SW 1271 (cell line): Measurements from ENCODE around the gene SELENOF.
A peak's percentile ranks its signal among the peaks of the same experiment; 100 is the strongest.
"Not testable (repeated sequence)": the region's sequence is repeated elsewhere in the genome, so short reads cannot be mapped to it uniquely, and the experiment has no call there.

ENCODE experiments used
- DNase-seq, 2 experiments: peaks; one replicate each; lab custom pipeline; 2025; lab: John Stamatoyannopoulos, UW

SELENOF gene

DNA sequence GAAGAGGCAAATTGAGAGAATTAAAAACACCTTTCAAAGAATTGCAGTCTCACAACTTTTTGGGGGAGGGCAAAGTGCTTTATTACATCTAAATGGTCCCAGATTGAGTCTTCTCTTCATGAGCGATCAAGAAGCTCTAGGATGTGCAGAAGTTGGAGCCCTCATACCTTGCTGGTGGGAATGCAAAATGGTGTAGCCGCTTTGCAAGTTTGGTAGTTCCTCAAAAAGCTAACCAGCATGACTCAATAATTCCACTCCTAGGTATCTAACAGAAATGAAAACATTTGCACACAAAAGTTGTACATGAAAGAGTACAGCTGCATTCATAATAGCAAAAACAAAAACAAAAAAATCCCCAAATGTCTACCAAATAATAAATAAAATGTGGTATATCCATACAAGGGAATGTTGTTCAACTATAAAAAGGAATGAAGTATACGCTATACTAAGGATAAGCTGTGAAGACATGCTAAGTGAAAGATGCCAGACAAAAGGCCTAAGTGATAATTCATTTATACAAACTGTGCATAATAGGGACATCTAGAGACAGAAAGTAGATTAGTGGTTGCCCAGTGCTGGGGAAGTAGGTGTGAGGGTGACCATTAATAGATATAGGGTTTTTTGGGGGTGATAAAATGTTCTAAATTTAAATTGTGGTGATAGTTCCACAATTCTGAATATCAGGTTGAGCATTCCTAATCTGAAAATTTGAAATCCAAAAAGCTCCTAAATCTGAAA lies 55.2 kb downstream of the SELENOF start:
- DNase-seq = no peak

DNA sequence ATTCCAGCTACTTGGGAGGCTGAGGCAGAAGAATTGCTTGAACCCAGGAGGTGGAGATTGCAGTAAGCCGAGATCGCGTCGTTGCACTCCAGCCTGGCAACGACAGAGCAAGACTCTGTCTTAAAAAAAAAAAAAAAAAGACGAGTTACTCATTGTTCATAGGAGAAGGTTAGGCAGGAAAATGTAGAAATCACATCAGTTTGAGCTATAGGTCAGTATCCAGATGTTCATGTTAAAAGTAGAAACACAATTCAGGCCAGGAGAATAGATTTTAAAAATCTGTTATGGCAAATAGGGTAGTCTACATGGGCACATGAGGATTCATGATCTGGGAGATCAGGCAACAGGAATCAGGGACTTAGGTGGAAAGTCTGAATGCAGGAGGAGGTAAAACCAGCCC lies 57.7 kb downstream of the SELENOF start:
- no peak for DNase-seq

DNA sequence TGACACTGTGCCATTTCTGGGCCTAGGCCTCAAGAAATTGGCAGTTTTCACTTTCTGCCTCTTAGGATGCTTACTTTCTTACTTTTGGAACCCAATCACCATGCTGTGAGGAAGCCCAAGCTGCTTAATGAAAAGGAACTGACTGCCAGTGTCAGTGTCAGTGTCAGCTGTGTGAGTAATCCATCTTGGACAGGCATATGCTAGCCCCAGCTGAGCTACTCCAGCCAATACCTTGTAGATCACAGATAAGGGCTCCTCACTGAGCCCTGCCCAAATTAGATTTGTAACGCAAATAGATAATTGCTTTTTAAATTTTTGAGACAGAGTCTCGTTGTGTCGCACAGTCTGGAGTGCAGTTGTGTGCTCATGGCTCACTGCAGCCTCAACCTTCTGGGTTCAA lies 59.6 kb downstream of the SELENOF start:
- no peak for DNase-seq

DNA sequence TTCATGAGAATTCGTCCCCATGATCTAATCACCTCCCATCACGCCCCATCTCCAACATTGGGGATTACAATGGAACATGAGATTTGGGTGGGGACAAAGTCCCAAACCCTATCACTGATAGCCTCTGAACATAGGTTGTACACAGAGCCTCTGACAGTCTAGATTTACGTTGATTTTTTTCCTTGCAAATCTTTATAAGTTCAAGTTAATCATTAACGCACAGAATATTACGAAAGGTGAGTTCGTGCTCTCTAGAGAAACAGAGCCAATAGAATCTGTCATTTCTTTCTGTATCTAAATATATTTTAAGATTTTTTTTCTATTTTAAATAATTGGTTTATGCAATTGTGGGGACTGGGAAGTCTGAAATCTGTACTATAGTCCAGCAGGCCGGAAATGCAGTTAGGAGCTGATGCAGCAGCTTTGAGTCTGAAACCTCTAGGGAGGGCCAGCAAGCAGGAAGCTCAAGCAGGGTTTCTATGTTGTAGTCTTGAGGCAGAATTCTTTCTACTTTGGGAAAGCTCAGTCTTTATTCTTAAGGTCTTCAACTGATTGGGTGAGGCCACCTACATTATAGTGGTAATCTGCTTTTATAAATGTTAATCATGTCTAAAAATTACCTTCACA lies 61.0 kb downstream of the SELENOF start:
- no peak for DNase-seq

- no peak for DNase-seq
Measured at GRCh38 chr1:86852289-86852688, 61.6 kb downstream of the SELENOF start.

DNA sequence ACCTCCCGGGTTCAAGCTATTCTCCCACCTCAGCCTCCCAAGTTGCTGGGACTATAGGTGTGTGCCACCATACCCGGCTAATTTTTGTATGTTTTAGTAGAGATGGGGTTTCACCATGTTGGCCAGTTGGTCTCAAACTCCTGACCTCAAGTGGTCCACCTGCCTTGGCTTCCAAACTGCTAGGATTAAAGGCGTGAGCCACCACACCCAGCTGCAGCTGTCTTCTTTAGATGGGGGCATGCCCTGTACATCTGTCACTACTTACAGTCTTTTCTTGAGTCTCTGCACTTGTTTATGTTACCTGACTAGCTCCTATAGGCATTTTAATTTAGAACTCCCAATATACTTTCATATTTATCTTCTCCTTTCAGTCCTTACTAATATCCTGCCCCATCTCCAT lies 64.2 kb downstream of the SELENOF start:
- no peak for DNase-seq

DNA sequence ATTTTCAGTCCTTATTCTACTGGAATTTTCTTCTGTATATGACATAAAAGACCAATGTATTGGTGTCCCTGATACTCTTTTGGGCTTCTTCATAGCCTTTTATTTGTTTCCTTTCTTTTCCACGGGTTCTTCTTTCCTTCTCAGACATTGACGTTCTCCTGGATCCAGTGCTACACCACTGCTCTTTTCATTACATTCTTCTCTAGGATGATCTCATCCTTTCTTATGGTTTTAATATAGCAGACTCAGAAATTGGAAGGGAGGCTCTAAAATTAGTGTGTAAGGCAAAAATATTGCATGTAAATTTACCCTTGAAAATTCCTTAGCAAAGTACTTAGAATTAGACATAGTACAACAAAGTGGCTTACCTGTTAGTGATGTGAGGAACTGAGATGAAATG lies 65.3 kb downstream of the SELENOF start:
- DNase-seq = no peak

DNA sequence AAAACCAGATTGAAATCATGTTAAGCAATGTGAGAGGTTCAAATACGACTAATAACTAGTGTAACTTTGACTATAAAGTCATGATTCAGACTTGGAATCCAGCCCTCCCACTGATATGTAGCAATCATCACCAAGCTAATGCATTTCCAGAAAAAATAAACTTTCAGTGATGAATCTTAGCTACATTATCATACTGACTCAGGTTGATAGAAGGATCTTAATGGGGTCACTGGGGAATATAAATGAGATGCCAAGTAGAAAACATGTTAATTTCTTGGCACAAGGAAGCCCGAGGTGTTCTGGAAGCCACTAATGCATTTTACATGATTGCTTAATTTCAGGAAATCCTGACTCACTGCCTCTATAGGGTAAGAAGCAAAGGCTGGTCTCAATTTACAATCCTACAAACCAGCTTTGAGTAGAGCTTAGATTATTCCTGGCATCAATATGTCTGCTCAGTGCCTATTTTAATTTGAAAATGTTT lies 67.7 kb downstream of the SELENOF start:
- peak in 1 of 2 experiments; percentile 51 for DNase-seq

GRCh38 chr1:86845514-86845913 lies 68.4 kb downstream of the SELENOF start:
- DNase-seq = no peak

GRCh38 chr1:86841116-86841515 lies 72.8 kb downstream of the SELENOF start:
- no peak for DNase-seq

DNA sequence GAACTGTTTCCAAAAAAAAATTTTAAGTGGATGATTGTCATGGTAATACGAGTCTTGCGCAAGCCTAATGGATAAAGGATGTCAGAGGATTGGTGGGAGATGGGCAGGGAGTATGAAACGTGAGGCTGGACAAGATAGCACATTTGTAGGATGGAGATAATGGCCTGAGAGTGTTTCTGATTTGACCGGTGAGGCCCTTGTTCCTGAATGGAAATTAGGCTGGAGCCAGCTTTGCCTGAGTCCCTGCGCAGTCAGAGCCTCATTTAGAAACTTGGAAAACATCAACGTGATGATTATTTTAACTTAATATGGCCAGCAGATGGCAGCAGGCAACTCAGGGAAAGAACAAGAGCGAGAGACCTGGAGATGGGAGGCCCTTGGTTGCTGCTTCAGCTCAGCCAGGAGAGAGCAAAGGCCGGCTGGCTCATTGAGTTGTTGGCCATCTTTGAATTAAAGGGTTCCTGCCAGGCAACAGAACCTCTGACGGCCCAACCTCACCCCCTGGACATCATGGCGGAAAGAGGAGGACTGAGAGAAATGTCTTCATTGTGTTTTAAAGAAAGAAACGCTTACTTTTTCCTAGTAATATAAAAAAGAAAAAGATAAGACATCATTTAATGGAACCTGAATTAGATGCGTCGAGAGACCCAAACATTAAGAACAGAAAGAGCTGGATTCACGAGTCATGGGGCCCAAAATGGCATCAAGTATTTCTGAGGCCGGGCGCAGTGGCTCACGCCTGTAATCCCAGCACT lies 80.3 kb downstream of the SELENOF start:
- peak; percentile 3 to 77 for DNase-seq

- no peak for DNase-seq
Measured at GRCh38 chr1:86832433-86832832, 81.5 kb downstream of the SELENOF start.

GRCh38 chr1:86829321-86829720 lies 84.6 kb downstream of the SELENOF start:
- DNase-seq = no peak

- DNase-seq = no peak
Measured at GRCh38 chr1:86828024-86828423, 85.9 kb downstream of the SELENOF start.

DNA sequence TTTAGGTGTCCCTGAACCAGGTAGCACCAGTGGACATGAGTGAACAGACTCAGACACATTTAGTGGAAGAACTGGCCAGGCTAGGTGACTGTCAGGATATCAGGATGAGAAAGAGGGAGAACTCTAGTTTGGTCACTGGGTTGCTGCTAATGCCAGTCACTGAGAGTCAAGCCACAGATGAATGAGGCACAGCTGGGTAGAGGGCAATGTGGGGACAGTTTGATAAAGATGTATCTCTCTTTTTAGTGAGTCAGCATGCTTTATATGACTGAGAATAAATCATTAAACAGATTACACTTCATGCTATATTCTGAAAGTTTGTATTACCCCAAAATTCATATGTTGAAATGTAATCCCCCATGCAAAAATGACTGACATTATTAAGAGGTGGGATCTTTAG lies 87.1 kb downstream of the SELENOF start:
- no peak for DNase-seq

- DNase-seq = no peak
Measured at GRCh38 chr1:86825319-86825718, 88.6 kb downstream of the SELENOF start.

- DNase-seq = no peak
Measured at GRCh38 chr1:86823821-86824500, 90.0 kb downstream of the SELENOF start.

GRCh38 chr1:86823386-86823785 lies 90.5 kb downstream of the SELENOF start:
- DNase-seq = no peak

DNA sequence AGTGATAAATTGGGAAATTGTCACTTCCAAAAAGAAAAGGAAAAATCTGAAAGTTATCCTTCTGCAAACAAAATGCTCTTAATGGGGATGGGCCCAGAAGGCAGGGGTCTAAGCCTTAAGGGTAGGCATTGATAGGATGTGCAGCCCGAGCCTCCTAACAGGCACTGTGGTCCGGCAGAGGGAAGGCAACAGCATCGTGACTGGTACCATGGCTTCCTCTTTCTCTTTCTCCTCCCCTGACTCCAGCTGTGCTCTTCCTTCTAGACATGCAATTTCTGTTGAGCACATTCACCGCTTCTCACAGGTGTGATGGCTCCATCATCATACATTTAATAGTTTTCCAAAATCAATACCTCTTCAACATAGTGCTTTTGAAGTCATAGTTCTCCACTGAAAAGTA lies 91.5 kb downstream of the SELENOF start:
- no peak for DNase-seq

GRCh38 chr1:86821956-86822355 lies 92.0 kb downstream of the SELENOF start:
- no peak for DNase-seq

GRCh38 chr1:86819970-86820369 lies 94.0 kb downstream of the SELENOF start:
- DNase-seq = not testable (repeated sequence)

- not testable (repeated sequence) for DNase-seq
Measured at GRCh38 chr1:86817246-86817826, 96.6 kb downstream of the SELENOF start.
